CD8-positive, alpha-beta memory T cell (primary cell): ENCODE data around the gene STX7. TPM values are rescaled to one million over a fixed set of nuclear protein-coding genes. Genes with fewer than 3 reads are reported as not detected.

ENCODE experiments used
- CTCF ChIA-PET: fragments of 350-600 bp; sonication (Branson Sonifier 250); formaldehyde crosslinking; loops from one replicate; lab custom pipeline; 2021; ENCODE audit warnings: antibody characterized with exemption; lab: Charles Lee
- POLR2A ChIA-PET: fragments of 350-600 bp; sonication (Branson Sonifier 250); formaldehyde crosslinking; loops from one replicate; lab custom pipeline; 2021; ENCODE audit warnings: antibody characterized with exemption; lab: Charles Lee
- DNase-seq, 5 donors: peaks; one replicate each; pipeline versions ENCODE4 v3.0.0 to v3.0.0-alpha.2; 2020 to 2022; ENCODE audit warnings: mixed read lengths in 1 of 5
- H3K27ac ChIP-seq: one replicate; pipeline ENCODE4 v1.7.0; 2013; ENCODE audit warnings: low read depth, mild to moderate bottlenecking, low read length, moderate library complexity
- H3K27me3 ChIP-seq: 2 replicates; pipeline ENCODE4 v1.7.0; 2013; ENCODE audit warnings: low read length, mild to moderate bottlenecking; ENCODE audit not compliant: insufficient read depth, poor library complexity, severe bottlenecking
- H3K36me3 ChIP-seq: 2 replicates; pipeline ENCODE4 v1.7.0; 2013; ENCODE audit warnings: mild to moderate bottlenecking, low read length, moderate library complexity; ENCODE audit not compliant: insufficient read depth
- H3K4me1 ChIP-seq: 2 replicates; pipeline ENCODE4 v1.7.0; 2013; ENCODE audit warnings: mild to moderate bottlenecking, low read length, moderate library complexity; ENCODE audit not compliant: insufficient read depth
- H3K4me3 ChIP-seq: 2 replicates; pipeline ENCODE4 v1.7.0; 2013; ENCODE audit warnings: mild to moderate bottlenecking, low read length
- H3K9me3 ChIP-seq: 2 replicates; pipeline ENCODE4 v1.7.0; 2013; ENCODE audit warnings: mild to moderate bottlenecking, low read length
- H3K27ac Mint-ChIP-seq, 8 donors: one replicate each; pipeline ENCODE4 v1.8.0; 2020 to 2021; ENCODE audit warnings: mixed read lengths in 8 of 8, mild to moderate bottlenecking in 6 of 8, inconsistent platforms in 3 of 8, moderate library complexity in 3 of 8
- H3K27me3 Mint-ChIP-seq, 2 donors: one replicate each; pipeline ENCODE4 v1.8.0; 2020 to 2021; ENCODE audit warnings: mixed read lengths in 2 of 2, mild to moderate bottlenecking in 1 of 2, moderate library complexity in 1 of 2
- H3K36me3 Mint-ChIP-seq, 3 donors: one replicate each; pipeline ENCODE4 v1.8.0; 2020 to 2021; ENCODE audit warnings: mixed read lengths in 3 of 3, inconsistent platforms in 1 of 3, mild to moderate bottlenecking in 1 of 3
- H3K4me1 Mint-ChIP-seq, 3 donors: one replicate each; pipeline ENCODE4 v1.8.0; 2020 to 2021; ENCODE audit warnings: mixed read lengths in 3 of 3, inconsistent platforms in 1 of 3, mild to moderate bottlenecking in 1 of 3
- H3K4me3 Mint-ChIP-seq, 7 donors: one replicate each; pipeline ENCODE4 v1.8.0; 2020 to 2021; ENCODE audit warnings: mixed read lengths in 7 of 7, mild to moderate bottlenecking in 6 of 7, moderate library complexity in 4 of 7, inconsistent platforms in 2 of 7
- H3K9me3 Mint-ChIP-seq, 5 donors: one replicate each; pipeline ENCODE4 v1.8.0; 2020 to 2022; ENCODE audit warnings: mixed read lengths in 5 of 5, mild to moderate bottlenecking in 3 of 5, moderate library complexity in 2 of 5, inconsistent platforms in 1 of 5
- polyA plus RNA-seq: library from polyadenylated mRNA; unstranded; fragments of 300-500 nt; fragmentation: Illumina TruSeq; gene quantifications from one replicate; pipeline ENCODE4 v1.2.3, GENCODE V29; 2021
- total RNA-seq, 2 experiments: library from RNA; stranded (reverse); gene quantifications; one replicate each; pipeline ENCODE4 v1.2.3, GENCODE V29; 2021

Gene STX7
- total and polyA plus RNA-seq, 3 experiments from 2014 or later = 11.4 to 25.1 (median 19.0) TPM

- no peaks in the 10 kb centered on the region for H3K4me1 ChIP-seq
- no peaks in the 10 kb centered on the region for H3K27me3 ChIP-seq
- ChIA-PET CTCF (interaction anchor here (7.3 kb wide), 1 partner anchor 203 kb away, joined by 83 read pairs; no protein-coding TSS in a partner anchor), POLR2A (no interaction called here)
- H3K27ac ChIP-seq = no peak overlapping the region
- H3K4me3 ChIP-seq = no peak overlapping the region
- Mint-ChIP-seq H3K27me3 (peaks cover 0 to 1% of the 10 kb centered on the region in 2 donors), H3K4me3 (no peak overlapping the region), H3K4me1 (peaks cover 13 to 31% (median 29%) of the 10 kb centered on the region in 3 donors), H3K36me3 (peaks cover 0 to 16% (median under 1%) of the 10 kb centered on the region in 3 donors), H3K9me3 (no peaks in the 10 kb centered on the region), H3K27ac (no peak overlapping the region)
- no peaks in the 10 kb centered on the region for H3K36me3 ChIP-seq
- no peaks in the 10 kb centered on the region for H3K9me3 ChIP-seq
- DNase-seq = no peak
Observed at GRCh38 chr6:132482581-132482980, 30.3 kb downstream of the STX7 start.

DNA sequence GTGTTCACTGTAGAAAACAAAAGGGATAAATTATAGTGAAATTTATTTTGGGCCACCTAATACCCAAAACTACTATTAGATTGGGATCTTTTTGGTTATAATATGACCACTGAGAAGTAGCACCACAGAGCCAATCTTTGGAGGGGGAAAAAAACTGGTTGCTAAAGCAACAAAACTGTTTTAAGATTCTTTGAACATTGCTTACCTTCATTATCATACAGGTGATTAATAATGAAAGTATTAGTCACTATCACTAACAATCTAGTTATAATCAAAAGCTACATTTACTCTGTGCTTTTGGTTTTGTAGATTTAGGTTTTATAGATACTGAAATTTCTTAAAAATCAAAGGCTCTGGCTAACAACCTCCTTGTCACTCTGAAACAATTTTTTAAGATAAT is 31.7 kb downstream of the STX7 start:
- no peaks in the 10 kb centered on the region for H3K9me3 ChIP-seq
- H3K4me3 ChIP-seq = no peak overlapping the region
- peaks cover 0 to 1% of the 10 kb centered on the region in 2 donors for H3K27me3 Mint-ChIP-seq
- no peaks in the 10 kb centered on the region for H3K27me3 ChIP-seq
- POLR2A ChIA-PET = no interaction called here
- DNase-seq = no peak
- H3K9me3 Mint-ChIP-seq = no peaks in the 10 kb centered on the region
- CTCF ChIA-PET = interaction anchor here (7.3 kb wide), 1 partner anchor 202 kb away, joined by 83 read pairs; no protein-coding TSS in a partner anchor
- H3K4me3 Mint-ChIP-seq = no peak overlapping the region
- peaks cover 0 to 12% (median 0%) of the 10 kb centered on the region in 3 donors for H3K36me3 Mint-ChIP-seq
- no peak overlapping the region for H3K27ac Mint-ChIP-seq
- no peaks in the 10 kb centered on the region for H3K4me1 ChIP-seq
- peaks cover 16 to 34% (median 29%) of the 10 kb centered on the region in 3 donors for H3K4me1 Mint-ChIP-seq
- no peaks in the 10 kb centered on the region for H3K36me3 ChIP-seq
- no peak overlapping the region for H3K27ac ChIP-seq

- no peaks in the 10 kb centered on the region for H3K4me1 ChIP-seq
- no peak overlapping the region for H3K27ac ChIP-seq
- no peaks in the 10 kb centered on the region for H3K27me3 ChIP-seq
- Mint-ChIP-seq H3K9me3 (no peaks in the 10 kb centered on the region), H3K27me3 (peaks cover 0 to 1% of the 10 kb centered on the region in 2 donors), H3K4me3 (no peak overlapping the region), H3K36me3 (peaks cover 0 to 18% (median 0%) of the 10 kb centered on the region in 3 donors), H3K4me1 (peaks cover 14 to 32% (median 26%) of the 10 kb centered on the region in 3 donors), H3K27ac (no peak overlapping the region)
- no peaks in the 10 kb centered on the region for H3K36me3 ChIP-seq
- H3K9me3 ChIP-seq = no peaks in the 10 kb centered on the region
- DNase-seq = no peak
- no peak overlapping the region for H3K4me3 ChIP-seq
- POLR2A ChIA-PET = no interaction called here
- CTCF ChIA-PET = interaction anchor here (0.8 kb wide), 1 partner anchor 199 kb away, joined by 3 read pairs; no protein-coding TSS in a partner anchor
Observed at GRCh38 chr6:132479131-132479530, 33.8 kb downstream of the STX7 start.

- Mint-ChIP-seq H3K36me3 (peaks cover 0 to 20% (median 0%) of the 10 kb centered on the region in 3 donors), H3K4me1 (peaks cover 11 to 28% (median 22%) of the 10 kb centered on the region in 3 donors), H3K27me3 (peaks cover 0 to 1% of the 10 kb centered on the region in 2 donors), H3K4me3 (no peak overlapping the region), H3K27ac (no peak overlapping the region), H3K9me3 (no peaks in the 10 kb centered on the region)
- Histone ChIP-seq H3K27me3 (no peaks in the 10 kb centered on the region), H3K4me3 (no peak overlapping the region), H3K27ac (no peak overlapping the region), H3K36me3 (no peaks in the 10 kb centered on the region), H3K9me3 (no peaks in the 10 kb centered on the region), H3K4me1 (no peaks in the 10 kb centered on the region)
- ChIA-PET POLR2A (no interaction called here), CTCF (no interaction called here)
- DNase-seq = no peak
Observed at GRCh38 chr6:132478674-132479073, 34.2 kb downstream of the STX7 start.

- Mint-ChIP-seq H3K4me3 (no peak overlapping the region), H3K27ac (no peak overlapping the region), H3K27me3 (peaks cover 0 to 1% of the 10 kb centered on the region in 2 donors), H3K4me1 (peaks cover 11 to 28% (median 22%) of the 10 kb centered on the region in 3 donors), H3K36me3 (peaks cover 0 to 21% (median 0%) of the 10 kb centered on the region in 3 donors), H3K9me3 (no peaks in the 10 kb centered on the region)
- Histone ChIP-seq H3K27me3 (no peaks in the 10 kb centered on the region), H3K4me3 (no peak overlapping the region), H3K9me3 (no peaks in the 10 kb centered on the region), H3K4me1 (no peaks in the 10 kb centered on the region), H3K27ac (no peak overlapping the region), H3K36me3 (no peaks in the 10 kb centered on the region)
- ChIA-PET POLR2A (no interaction called here), CTCF (no interaction called here)
- DNase-seq = no peak
Observed at GRCh38 chr6:132478266-132478665, 34.6 kb downstream of the STX7 start.

- Mint-ChIP-seq H3K9me3 (no peaks in the 10 kb centered on the region), H3K4me1 (peaks cover 11 to 27% (median 20%) of the 10 kb centered on the region in 3 donors), H3K27me3 (no peaks in the 10 kb centered on the region), H3K27ac (no peak overlapping the region), H3K36me3 (peaks cover 0 to 26% (median 2%) of the 10 kb centered on the region in 3 donors), H3K4me3 (no peak overlapping the region)
- Histone ChIP-seq H3K4me1 (no peaks in the 10 kb centered on the region), H3K27ac (no peak overlapping the region), H3K36me3 (no peaks in the 10 kb centered on the region), H3K4me3 (no peak overlapping the region), H3K27me3 (no peaks in the 10 kb centered on the region), H3K9me3 (no peaks in the 10 kb centered on the region)
- ChIA-PET CTCF (interaction anchor here (1.1 kb wide), 1 partner anchor 197 kb away, joined by 5 read pairs; no protein-coding TSS in a partner anchor), POLR2A (no interaction called here)
- DNase-seq = no peak
Observed at GRCh38 chr6:132476688-132477087, 36.2 kb downstream of the STX7 start.

- no peak overlapping the region for H3K27ac Mint-ChIP-seq
- no peak for DNase-seq
- H3K36me3 ChIP-seq = no peaks in the 10 kb centered on the region
- no peak overlapping the region for H3K4me3 ChIP-seq
- H3K4me1 ChIP-seq = no peaks in the 10 kb centered on the region
- no peaks in the 10 kb centered on the region for H3K9me3 ChIP-seq
- H3K27me3 ChIP-seq = no peaks in the 10 kb centered on the region
- H3K27me3 Mint-ChIP-seq = no peaks in the 10 kb centered on the region
- no peak overlapping the region for H3K27ac ChIP-seq
- ChIA-PET CTCF (no interaction called here), POLR2A (no interaction called here)
- H3K36me3 Mint-ChIP-seq = peaks cover 0 to 30% (median 6%) of the 10 kb centered on the region in 3 donors
- H3K4me3 Mint-ChIP-seq = no peak overlapping the region
- H3K4me1 Mint-ChIP-seq = peaks cover 11 to 23% (median 16%) of the 10 kb centered on the region in 3 donors
- H3K9me3 Mint-ChIP-seq = no peaks in the 10 kb centered on the region
Observed at GRCh38 chr6:132475925-132476324, 37.0 kb downstream of the STX7 start.

DNA sequence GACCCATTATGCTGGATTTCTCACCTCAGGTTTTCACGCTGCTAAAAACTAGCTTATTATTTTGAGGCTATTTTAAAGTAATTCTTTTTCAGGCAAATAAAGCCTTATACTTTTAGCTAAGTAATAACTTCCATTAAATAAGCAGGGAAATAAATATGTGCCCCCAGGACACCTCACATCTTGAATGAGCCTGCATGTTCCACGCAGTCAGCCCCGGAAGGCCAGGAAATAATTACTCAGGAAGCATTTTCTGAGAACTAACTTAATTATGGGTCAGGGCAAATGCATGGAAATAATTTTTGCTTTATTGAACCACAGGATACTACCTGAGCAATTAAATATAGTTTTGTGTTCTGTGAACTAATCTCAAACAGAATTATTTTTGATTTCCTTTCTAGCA is 41.1 kb downstream of the STX7 start:
- H3K4me3 Mint-ChIP-seq = no peak overlapping the region
- no peaks in the 10 kb centered on the region for H3K9me3 Mint-ChIP-seq
- ChIA-PET CTCF (interaction anchor here (1.4 to 1.5 kb wide), 3 partner anchors 13 to 192 kb away, joined by 3 read pairs; no protein-coding TSS in a partner anchor), POLR2A (no interaction called here)
- Histone ChIP-seq H3K27me3 (no peaks in the 10 kb centered on the region), H3K27ac (no peak overlapping the region), H3K4me3 (no peak overlapping the region), H3K4me1 (no peaks in the 10 kb centered on the region), H3K9me3 (no peaks in the 10 kb centered on the region), H3K36me3 (peaks cover 5% of the 10 kb centered on the region)
- no peaks in the 10 kb centered on the region for H3K27me3 Mint-ChIP-seq
- no peak overlapping the region for H3K27ac Mint-ChIP-seq
- H3K4me1 Mint-ChIP-seq = peaks cover 0 to 3% (median 3%) of the 10 kb centered on the region in 3 donors
- H3K36me3 Mint-ChIP-seq = peaks cover 0 to 40% (median 13%) of the 10 kb centered on the region in 3 donors
- no peak for DNase-seq
